HTR-8/SVneo (cell line): ENCODE results near the gene PPP6R3.

Source experiments
- DNase-seq: peaks from one replicate; pipeline ENCODE4 v3.0.0; 2011; ENCODE audit warnings: low spot score, mixed read lengths; ENCODE audit not compliant: insufficient read length
- FAIRE-seq: peaks from 2 replicates; lab custom pipeline; 2011; peaks lifted over from hg19 to GRCh38; lab: Jason Lieb, UNC

The PPP6R3 gene

GRCh38 chr11:68545796-68546195 lies 85.2 kb downstream of the PPP6R3 start:
- FAIRE-seq (no peak), DNase-seq (no peak)

- peak; percentile 40 for DNase-seq
- no peak for FAIRE-seq
These were observed 86.0 kb downstream of the PPP6R3 start for GRCh38 chr11:68546555-68546954.

- DNase-seq (no peak), FAIRE-seq (no peak)
These were observed 89.4 kb downstream of the PPP6R3 start for GRCh38 chr11:68549789-68550484.

GRCh38 chr11:68550485-68550817 lies 89.9 kb downstream of the PPP6R3 start:
- FAIRE-seq (no peak), DNase-seq (no peak)

GRCh38 chr11:68551223-68551622 lies 90.7 kb downstream of the PPP6R3 start:
- no peak for FAIRE-seq
- no peak for DNase-seq

- no peak for FAIRE-seq
These were observed 91.2 kb downstream of the PPP6R3 start for GRCh38 chr11:68551777-68552176.

GRCh38 chr11:68552542-68552941 lies 92.0 kb downstream of the PPP6R3 start:
- FAIRE-seq (no peak), DNase-seq (no peak)

More at GRCh38 chr11:68551777-68552176, 91.2 kb downstream of the PPP6R3 start:
- DNase-seq = no peak

GRCh38 chr11:68560216-68560615 lies 99.7 kb downstream of the PPP6R3 start:
- FAIRE-seq = no peak
- no peak for DNase-seq

GRCh38 chr11:68563454-68563853 lies 102.9 kb downstream of the PPP6R3 start:
- DNase-seq (no peak), FAIRE-seq (no peak)

GRCh38 chr11:68564261-68564660 lies 103.7 kb downstream of the PPP6R3 start:
- FAIRE-seq (no peak), DNase-seq (no peak)

- DNase-seq (no peak), FAIRE-seq (no peak)
These were observed 105.2 kb downstream of the PPP6R3 start for GRCh38 chr11:68565768-68566167.

GRCh38 chr11:68567553-68567952 lies 107.0 kb downstream of the PPP6R3 start:
- DNase-seq = no peak

GRCh38 chr11:68569357-68569756 lies 108.8 kb downstream of the PPP6R3 start:
- FAIRE-seq = no peak
- no peak for DNase-seq

More at GRCh38 chr11:68567553-68567952, 107.0 kb downstream of the PPP6R3 start:
- FAIRE-seq = no peak

- FAIRE-seq (no peak), DNase-seq (no peak)
These were observed 110.1 kb downstream of the PPP6R3 start for GRCh38 chr11:68570691-68571090.

- peak; percentile 42 for FAIRE-seq
- DNase-seq = no peak
These were observed 113.8 kb downstream of the PPP6R3 start for GRCh38 chr11:68574308-68574707.

- no peak for FAIRE-seq
- DNase-seq = no peak
These were observed 114.6 kb downstream of the PPP6R3 start for GRCh38 chr11:68575025-68575665.

GRCh38 chr11:68579455-68579854 lies 118.9 kb downstream of the PPP6R3 start:
- DNase-seq (no peak), FAIRE-seq (no peak)

- DNase-seq = no peak
- peak; percentile 20 for FAIRE-seq
These were observed 120.9 kb downstream of the PPP6R3 start for GRCh38 chr11:68581439-68581838.

- DNase-seq (no peak), FAIRE-seq (peak; percentile 46)
These were observed 121.3 kb downstream of the PPP6R3 start for GRCh38 chr11:68581901-68582300.

GRCh38 chr11:68582416-68583040 lies 122.0 kb downstream of the PPP6R3 start:
- FAIRE-seq = no peak
- DNase-seq = no peak

GRCh38 chr11:68583041-68583446 lies 122.5 kb downstream of the PPP6R3 start:
- DNase-seq (no peak), FAIRE-seq (no peak)
